K562 (cell line): ENCODE results near the gene MUSTN1. TPM values are rescaled to one million over a fixed set of nuclear protein-coding genes. Genes with fewer than 3 reads are reported as not detected.
A peak's percentile ranks its signal among the peaks of the same experiment; 100 is the strongest.

Experiments
- ATAC-seq: fragments of 200-7000 bp; cut with Tn5 transposase; 3 replicates; pipeline ENCODE4 v1.9.1; 2020; ENCODE audit warnings: moderate library complexity
- BruUV-seq: library from RNA; stranded (reverse); fragments of 400-500 nt; replicated peaks from 2 replicates; lab custom pipeline; 2021; lab: Mats Ljungman, UMichigan
- CTCF ChIA-PET: fragments of 300-600 bp; formaldehyde crosslinking; extraction: SDS; loops from one replicate; lab custom pipeline; 2021; ENCODE audit warnings: low intra/inter-chr PET ratio; lab: Yijun Ruan, JAX
- POLR2A ChIA-PET: fragments of 300-600, 350-650 bp; sonication (Branson Sonifier 250); formaldehyde crosslinking; extraction: SDS; loops from one replicate; lab custom pipeline; 2021; ENCODE audit warnings: antibody characterized with exemption, inconsistent platforms; lab: Yijun Ruan, JAX
- DNase-seq, 4 experiments: peaks; one replicate each; pipeline versions ENCODE4 v3.0.0 to v3.0.0-alpha.2; 2011 to 2018; ENCODE audit warnings: low spot score in 3 of 4, mixed read lengths in 3 of 4; ENCODE audit errors: extremely low read depth in 1 of 4
- FAIRE-seq: peaks from 2 replicates; lab custom pipeline; 2011; peaks lifted over from hg19 to GRCh38; lab: Jason Lieb, UNC
- H2AFZ ChIP-seq: 2 replicates; pipeline ENCODE4 v1.6.0; 2011; ENCODE audit warnings: low read depth, low read length, control low read depth, inconsistent platforms
- H3K27ac ChIP-seq: fragments of 200-600 bp; 3 replicates; pipeline ENCODE4 v1.8.0; 2011; ENCODE audit warnings: low read depth, mild to moderate bottlenecking, control low read depth, inconsistent platforms, low read length, moderate library complexity, mixed read lengths; ENCODE audit errors: extremely low read depth
- H3K27me3 ChIP-seq, 2 experiments: fragments of 300-600 bp in 1 of 2; 2 replicates in 1 of 2; 3 replicates in 1 of 2; pipeline versions ENCODE4 v1.6.0 to v1.8.0; 2011; ENCODE audit warnings: inconsistent platforms in 2 of 2, low read length in 2 of 2, mild to moderate bottlenecking in 1 of 2, mixed read lengths in 1 of 2, moderate library complexity in 1 of 2; ENCODE audit not compliant: control insufficient read depth in 2 of 2, insufficient read depth in 2 of 2
- H3K36me3 ChIP-seq: fragments of 300-600 bp; 3 replicates; pipeline ENCODE4 v1.8.0; 2011; ENCODE audit warnings: mild to moderate bottlenecking, low read length, inconsistent platforms; ENCODE audit not compliant: control insufficient read depth, insufficient read depth
- H3K4me1 ChIP-seq, 2 experiments: fragments of 200-600 bp in 1 of 2; replicated peaks in 1 of 2; 2 replicates in 1 of 2; 3 replicates in 1 of 2; pipeline versions ENCODE4 v1.5.1 to v1.8.0; 2011; ENCODE audit warnings: inconsistent platforms in 2 of 2, low read length in 2 of 2, mild to moderate bottlenecking in 1 of 2, mixed read lengths in 1 of 2, moderate library complexity in 1 of 2; ENCODE audit not compliant: control insufficient read depth in 2 of 2, insufficient read depth in 2 of 2
- H3K4me2 ChIP-seq: 2 replicates; pipeline ENCODE4 v1.6.1; 2011; ENCODE audit warnings: low read length, control low read depth, inconsistent platforms, mixed read lengths; ENCODE audit not compliant: insufficient read depth
- H3K4me3 ChIP-seq: fragments of 200-600 bp; sonication (generic), shearing (Covaris generic); 2 replicates; pipeline ENCODE4 v1.5.1; 2016; ENCODE audit warnings: control low read depth, inconsistent platforms
- H3K79me2 ChIP-seq: fragments of 200-600 bp; 3 replicates; pipeline ENCODE4 v1.8.0; 2011; ENCODE audit warnings: low read length, inconsistent platforms; ENCODE audit not compliant: control insufficient read depth, insufficient read depth
- H3K9ac ChIP-seq, 2 experiments: 2 replicates each; pipeline versions ENCODE4 v1.6.0 to v1.6.1; 2011; ENCODE audit warnings: low read depth in 2 of 2, low read length in 2 of 2, control low read depth in 1 of 2, inconsistent platforms in 1 of 2, mild to moderate bottlenecking in 1 of 2, mixed read lengths in 1 of 2; ENCODE audit not compliant: insufficient read depth in 1 of 2
- H3K9me1 ChIP-seq: one replicate; pipeline ENCODE4 v1.6.0; 2011; ENCODE audit warnings: inconsistent platforms, mild to moderate bottlenecking, low read length, moderate library complexity; ENCODE audit not compliant: control insufficient read depth, insufficient read depth
- H3K9me3 ChIP-seq: replicated peaks from 2 replicates; pipeline ENCODE4 v1.5.1; 2011; ENCODE audit warnings: low read depth, low read length, inconsistent platforms; ENCODE audit not compliant: control insufficient read depth, insufficient read depth
- H4K20me1 ChIP-seq: replicated peaks from 2 replicates; pipeline ENCODE4 v1.6.1; 2011; ENCODE audit warnings: low read length, inconsistent platforms, mixed read lengths; ENCODE audit not compliant: control insufficient read depth, insufficient read depth
- FIP1L1 ChIP-seq: fragments of 200-400 bp; formaldehyde crosslinking; IDR thresholded peaks from 2 replicates; pipeline ENCODE4 v1.6.1; 2018; ENCODE audit warnings: mild to moderate bottlenecking, low read depth, low read length; ENCODE audit not compliant: poor library complexity, severe bottlenecking
- KAT7 ChIP-seq: sonication (generic); formaldehyde crosslinking; IDR thresholded peaks from 2 replicates; pipeline ENCODE4 v1.8.0; 2022; ENCODE audit warnings: missing genetic modification reagents, mild to moderate bottlenecking, borderline replicate concordance
- NFXL1 ChIP-seq: fragments of 450-650 bp; formaldehyde crosslinking; IDR thresholded peaks from 2 replicates; pipeline ENCODE4 v1.4.0; 2021; ENCODE audit warnings: mild to moderate bottlenecking
- NRF1 ChIP-seq, 2 experiments: fragments of 450-650 bp; IDR thresholded peaks in 1 of 2; conservative IDR thresholded peaks in 1 of 2; 2 replicates each; pipeline ENCODE4 v1.6.1; 2014; ENCODE audit warnings: mild to moderate bottlenecking in 2 of 2
- OTX1 ChIP-seq: fragments of 450-650 bp; formaldehyde crosslinking; IDR thresholded peaks from 2 replicates; pipeline ENCODE4 v1.4.0; 2022; ENCODE audit warnings: mild to moderate bottlenecking
- ZNF77 ChIP-seq: fragments of 250-450 bp; sonication (Bioruptor Pico); IDR thresholded peaks from 2 replicates; pipeline ENCODE4 v1.5.0; 2020
- WGBS: fragments of 100-300 bp; shearing (Covaris generic); methylation state at CpG from one replicate; pipeline ENCODE4 v1.1.6; 2016; ENCODE audit warnings: low coverage, mixed read lengths; ENCODE audit not compliant: insufficient coverage; ENCODE audit errors: missing lambda C conversion rate; 5-methylcytosine and 5-hydroxymethylcytosine counted together
- in situ Hi-C: fragments of 300-500 bp; cut with MboI; formaldehyde crosslinking; loops from 4 replicates; pipeline ENCODE4 v1.15.0; 2018; ENCODE audit warnings: inconsistent platforms, mixed read lengths
- intact Hi-C: fragments of 100-400 bp; cut with micrococcal nuclease; formaldehyde crosslinking; loops from 2 replicates; pipeline ENCODE4 v1.14.2; 2022
- polyA plus RNA-seq, 8 experiments: library from polyadenylated mRNA; depleted of rRNA in 4 of 8; stranded (reverse) in 5 of 8; unstranded in 3 of 8; fragments of >200 nt; fragmentation: Nextera tagmentation in 2 of 8; fragmentation: Illumina TruSeq in 1 of 8; extraction: Ambion mirVana in 2 of 8; extraction: Trizol in 1 of 8; gene quantifications; 2 replicates each; pipeline versions ENCODE4 v1.2.1 to v1.2.3, GENCODE V29; 2011 to 2014; ENCODE audit warnings: inconsistent platforms in 1 of 8, missing spikeins in 1 of 8
- total RNA-seq, 7 experiments: library from RNA; depleted of rRNA in 6 of 7; stranded (reverse); fragments of >200 nt in 6 of 7; fragmentation: Illumina TruSeq in 2 of 7; extraction: Trizol in 2 of 7; gene quantifications; 2 replicates each; pipeline versions ENCODE4 v1.2.1 to v1.2.3, GENCODE V29; 2011 to 2021; ENCODE audit warnings: low replicate concordance in 1 of 7
- TF ChIP-seq, protein P1 (sequence below): sonication (generic); formaldehyde crosslinking; IDR thresholded peaks from 2 replicates; pipeline ENCODE4 v1.8.0; 2022; ENCODE audit warnings: mild to moderate bottlenecking, missing genetic modification reagents
- TF ChIP-seq, protein P2 (sequence below): fragments of 450-650 bp; IDR thresholded peaks from 2 replicates; pipeline ENCODE4 v1.6.1; 2016; ENCODE audit warnings: low read depth
- TF ChIP-seq, protein P3 (sequence below): conservative IDR thresholded peaks from 2 replicates; pipeline ENCODE4 v1.6.1; 2011; ENCODE audit warnings: low read depth, mild to moderate bottlenecking, low read length; ENCODE audit not compliant: control insufficient read depth

Gene MUSTN1
- total and polyA plus RNA-seq, 9 of the 15 experiments (the other 6 are each of a cell fraction or from before 2014, with no cell fraction given): 0.15 to 0.78 (median 0.44) TPM; not detected in 4

DNA sequence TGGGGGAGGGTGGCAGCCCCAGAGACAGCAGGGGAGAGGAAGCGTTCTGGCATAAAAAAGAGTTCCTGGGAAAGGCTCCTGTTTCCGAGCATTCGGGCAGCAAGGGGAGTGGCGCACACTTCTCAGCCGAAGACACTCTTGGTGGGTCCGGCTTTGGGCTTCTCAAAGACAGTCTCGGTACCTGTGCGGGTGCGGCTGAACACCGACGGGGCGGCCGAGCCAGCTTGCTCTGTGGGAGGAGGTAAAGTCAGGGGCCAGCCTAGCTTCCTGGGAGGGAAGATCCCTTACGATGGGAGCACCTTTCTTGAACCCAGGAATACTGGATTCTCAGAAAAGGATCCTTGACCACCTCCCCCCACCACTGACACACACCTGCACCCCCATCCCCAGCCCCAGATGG, 1.6 kb downstream of the MUSTN1 start (continued):
- TF ChIP-seq KAT7 (CRISPR knock-in tag): no peak
- TF ChIP-seq OTX1 (CRISPR knock-in tag): no peak
- no peak for TF ChIP-seq ZNF77 (CRISPR knock-in tag)

DNA sequence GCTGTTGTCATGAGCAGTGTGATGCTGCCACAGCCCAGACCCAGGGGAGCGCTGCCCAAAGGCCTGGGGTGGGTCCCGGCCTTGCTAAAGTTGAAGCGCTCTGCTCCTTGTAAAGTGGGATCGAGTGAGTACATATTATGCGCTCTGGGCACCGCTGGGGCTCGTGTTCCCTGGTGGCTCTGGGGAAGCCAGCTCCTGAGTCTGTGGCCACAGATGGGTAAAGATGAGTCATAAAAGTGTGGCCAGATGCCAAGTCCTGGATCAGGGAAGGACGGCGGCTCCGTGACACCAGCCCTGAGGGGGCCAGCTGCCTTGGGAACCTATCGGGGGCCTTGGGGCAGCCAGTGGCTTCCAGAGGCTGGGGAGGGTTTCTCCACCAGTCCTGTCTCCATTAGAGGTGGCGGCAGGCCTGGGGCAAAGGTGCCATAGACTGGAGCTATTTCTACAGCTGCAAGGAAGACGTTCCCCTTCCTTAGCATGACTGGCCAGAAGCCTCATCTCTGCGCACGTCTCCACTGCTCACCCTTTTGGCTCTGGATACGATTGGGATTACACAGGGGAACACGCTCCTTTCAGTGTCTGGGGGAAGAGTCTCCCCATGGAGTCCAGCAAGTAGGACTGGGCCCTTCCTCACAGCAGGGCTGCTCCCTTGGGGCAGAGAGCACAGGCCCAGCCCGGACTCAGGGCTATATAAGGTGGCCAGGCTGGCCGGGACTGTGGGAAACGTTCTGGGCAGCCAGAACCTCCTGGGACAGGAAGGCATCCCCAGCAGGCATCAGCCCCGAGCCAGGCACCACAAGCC, 3.1 kb downstream of the MUSTN1 start:
- POLR2A ChIA-PET: interaction anchor here (0.7 kb wide), 2 partner anchors 21 to 139 kb away, joined by 3 read pairs; no protein-coding TSS in a partner anchor
- H3K4me1 ChIP-seq: peaks cover 15 to 20% of the 10 kb centered on the region in 2 experiments
- DNase-seq (peak; percentile 27 to 67 (median 56)), ATAC-seq (peak; percentile 39), FAIRE-seq (no peak)
- no peak overlapping the region for H3K27ac ChIP-seq
- peak overlapping the region in 1 of 2 experiments; percentile 45; a peak in 1 of 4 replicates for H3K9ac ChIP-seq
- intact Hi-C loops (loop anchor here (5.0 kb wide), 1 partner anchor 89 kb away; no protein-coding TSS in a partner anchor), in situ Hi-C loops (no loop called here)
- 30% methylated on average over 10 of the region's 21 CpGs for WGBS
- BruUV-seq: no TSS peak
- CTCF ChIA-PET: no interaction called here
- peaks cover 0 to 28% of the 10 kb centered on the region in 2 experiments; a peak in 4 of 5 replicates for H3K27me3 ChIP-seq
- H3K9me1 ChIP-seq: no peaks in the 10 kb centered on the region
- no peak overlapping the region for H3K4me3 ChIP-seq
- no peaks in the 10 kb centered on the region for H4K20me1 ChIP-seq
- no peak overlapping the region for H3K4me2 ChIP-seq
- H2AFZ ChIP-seq: no peak overlapping the region
- H3K79me2 ChIP-seq: no peaks in the 10 kb centered on the region
- no peaks in the 10 kb centered on the region for H3K36me3 ChIP-seq
- no peaks in the 10 kb centered on the region for H3K9me3 ChIP-seq
- TF ChIP-seq NRF1 (conservative IDR thresholded peaks at IDR 0.05 in 1 of 2, IDR thresholded peaks at IDR 0.05 in 1 of 2): 0 out of 4 replicates have a peak, but pooled peaks of 1 of the 2 experiments have one; percentile 16
- TF ChIP-seq, protein P1, sequence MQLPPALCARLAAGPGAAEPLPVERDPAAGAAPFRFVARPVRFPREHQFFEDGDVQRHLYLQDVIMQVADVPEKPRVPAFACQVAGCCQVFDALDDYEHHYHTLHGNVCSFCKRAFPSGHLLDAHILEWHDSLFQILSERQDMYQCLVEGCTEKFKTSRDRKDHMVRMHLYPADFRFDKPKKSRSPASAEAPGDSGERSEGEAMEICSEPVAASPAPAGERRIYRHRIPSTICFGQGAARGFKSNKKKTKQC: no peak
- TF ChIP-seq, protein P2, sequence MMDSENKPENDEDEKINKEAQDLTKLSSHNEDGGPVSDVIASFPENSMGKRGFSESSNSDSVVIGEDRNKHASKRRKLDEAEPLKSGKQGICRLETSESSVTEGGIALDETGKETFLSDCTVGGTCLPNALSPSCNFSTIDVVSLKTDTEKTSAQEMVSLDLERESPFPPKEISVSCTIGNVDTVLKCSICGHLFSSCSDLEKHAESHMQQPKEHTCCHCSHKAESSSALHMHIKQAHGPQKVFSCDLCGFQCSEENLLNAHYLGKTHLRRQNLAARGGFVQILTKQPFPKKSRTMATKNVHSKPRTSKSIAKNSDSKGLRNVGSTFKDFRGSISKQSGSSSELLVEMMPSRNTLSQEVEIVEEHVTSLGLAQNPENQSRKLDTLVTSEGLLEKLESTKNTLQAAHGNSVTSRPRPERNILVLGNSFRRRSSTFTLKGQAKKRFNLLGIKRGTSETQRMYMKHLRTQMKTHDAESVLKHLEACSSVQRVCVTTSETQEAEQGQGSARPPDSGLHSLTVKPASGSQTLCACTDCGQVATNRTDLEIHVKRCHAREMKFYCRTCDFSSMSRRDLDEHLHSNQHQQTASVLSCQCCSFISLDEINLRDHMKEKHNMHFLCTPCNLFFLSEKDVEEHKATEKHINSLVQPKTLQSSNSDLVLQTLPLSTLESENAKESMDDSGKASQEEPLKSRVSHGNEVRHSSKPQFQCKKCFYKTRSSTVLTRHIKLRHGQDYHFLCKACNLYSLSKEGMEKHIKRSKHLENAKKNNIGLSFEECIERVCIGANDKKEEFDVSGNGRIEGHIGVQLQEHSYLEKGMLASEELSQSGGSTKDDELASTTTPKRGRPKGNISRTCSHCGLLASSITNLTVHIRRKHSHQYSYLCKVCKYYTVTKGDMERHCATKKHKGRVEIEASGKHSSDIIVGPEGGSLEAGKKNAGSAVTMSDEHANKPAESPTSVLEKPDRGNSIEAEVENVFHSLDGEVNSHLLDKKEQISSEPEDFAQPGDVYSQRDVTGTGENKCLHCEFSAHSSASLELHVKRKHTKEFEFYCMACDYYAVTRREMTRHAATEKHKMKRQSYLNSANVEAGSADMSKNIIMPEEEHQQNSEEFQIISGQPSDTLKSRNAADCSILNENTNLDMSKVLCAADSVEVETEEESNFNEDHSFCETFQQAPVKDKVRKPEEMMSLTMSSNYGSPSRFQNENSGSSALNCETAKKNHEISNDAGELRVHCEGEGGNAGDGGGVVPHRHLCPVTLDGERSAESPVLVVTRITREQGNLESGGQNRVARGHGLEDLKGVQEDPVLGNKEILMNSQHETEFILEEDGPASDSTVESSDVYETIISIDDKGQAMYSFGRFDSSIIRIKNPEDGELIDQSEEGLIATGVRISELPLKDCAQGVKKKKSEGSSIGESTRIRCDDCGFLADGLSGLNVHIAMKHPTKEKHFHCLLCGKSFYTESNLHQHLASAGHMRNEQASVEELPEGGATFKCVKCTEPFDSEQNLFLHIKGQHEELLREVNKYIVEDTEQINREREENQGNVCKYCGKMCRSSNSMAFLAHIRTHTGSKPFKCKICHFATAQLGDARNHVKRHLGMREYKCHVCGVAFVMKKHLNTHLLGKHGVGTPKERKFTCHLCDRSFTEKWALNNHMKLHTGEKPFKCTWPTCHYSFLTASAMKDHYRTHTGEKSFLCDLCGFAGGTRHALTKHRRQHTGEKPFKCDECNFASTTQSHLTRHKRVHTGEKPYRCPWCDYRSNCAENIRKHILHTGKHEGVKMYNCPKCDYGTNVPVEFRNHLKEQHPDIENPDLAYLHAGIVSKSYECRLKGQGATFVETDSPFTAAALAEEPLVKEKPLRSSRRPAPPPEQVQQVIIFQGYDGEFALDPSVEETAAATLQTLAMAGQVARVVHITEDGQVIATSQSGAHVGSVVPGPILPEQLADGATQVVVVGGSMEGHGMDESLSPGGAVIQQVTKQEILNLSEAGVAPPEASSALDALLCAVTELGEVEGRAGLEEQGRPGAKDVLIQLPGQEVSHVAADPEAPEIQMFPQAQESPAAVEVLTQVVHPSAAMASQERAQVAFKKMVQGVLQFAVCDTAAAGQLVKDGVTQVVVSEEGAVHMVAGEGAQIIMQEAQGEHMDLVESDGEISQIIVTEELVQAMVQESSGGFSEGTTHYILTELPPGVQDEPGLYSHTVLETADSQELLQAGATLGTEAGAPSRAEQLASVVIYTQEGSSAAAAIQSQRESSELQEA: no peak
- TF ChIP-seq, protein P3, sequence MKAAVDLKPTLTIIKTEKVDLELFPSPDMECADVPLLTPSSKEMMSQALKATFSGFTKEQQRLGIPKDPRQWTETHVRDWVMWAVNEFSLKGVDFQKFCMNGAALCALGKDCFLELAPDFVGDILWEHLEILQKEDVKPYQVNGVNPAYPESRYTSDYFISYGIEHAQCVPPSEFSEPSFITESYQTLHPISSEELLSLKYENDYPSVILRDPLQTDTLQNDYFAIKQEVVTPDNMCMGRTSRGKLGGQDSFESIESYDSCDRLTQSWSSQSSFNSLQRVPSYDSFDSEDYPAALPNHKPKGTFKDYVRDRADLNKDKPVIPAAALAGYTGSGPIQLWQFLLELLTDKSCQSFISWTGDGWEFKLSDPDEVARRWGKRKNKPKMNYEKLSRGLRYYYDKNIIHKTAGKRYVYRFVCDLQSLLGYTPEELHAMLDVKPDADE: no peak
- TF ChIP-seq NFXL1: no peak
- TF ChIP-seq FIP1L1: no peak
